Right atrium auricular region (tissue), 2 donors: ENCODE data around the gene FIZ1. TPM values are rescaled to one million over a fixed set of nuclear protein-coding genes. Genes with fewer than 3 reads are reported as not detected.

Source experiments
- DNase-seq: peaks from one replicate; pipeline ENCODE4 v3.0.0-alpha.2; 2019; ENCODE audit warnings: low spot score
- H3K27ac ChIP-seq, 2 donors: fragments of 200-600 bp; sonication (generic); 1 replicate in 1 of 2; 2 replicates in 1 of 2; pipeline ENCODE4 v1.5.1; 2016 to 2019
- H3K27me3 ChIP-seq, 2 donors: fragments of 200-600 bp; sonication (generic); one replicate each; pipeline versions ENCODE4 v1.5.1 to v1.6.0; 2017 to 2019
- H3K36me3 ChIP-seq: fragments of 200-600 bp; sonication (generic); one replicate; pipeline ENCODE4 v1.5.1; 2016
- H3K4me1 ChIP-seq, 2 donors: fragments of 200-600 bp; sonication (generic); one replicate each; pipeline versions ENCODE4 v1.5.1 to v1.6.0; 2017 to 2019
- H3K4me3 ChIP-seq, 2 donors: fragments of 200-600 bp; sonication (generic); 1 replicate in 1 of 2; 2 replicates in 1 of 2; pipeline ENCODE4 v1.5.1; 2017 to 2019; ENCODE audit warnings: mild to moderate bottlenecking in 1 of 2, moderate library complexity in 1 of 2
- H3K9me3 ChIP-seq, 2 donors: fragments of 200-600 bp; sonication (generic); one replicate each; pipeline ENCODE4 v1.5.1; 2019
- CTCF ChIP-seq, 2 donors: fragments of 200-600 bp; sonication (generic); IDR thresholded peaks; one replicate each; pipeline ENCODE4 v1.5.1; 2019; ENCODE audit warnings: antibody characterized with exemption in 2 of 2
- total RNA-seq, 2 donors: library from RNA; depleted of rRNA; stranded (reverse); fragments of >200 nt; gene quantifications; one replicate each; pipeline ENCODE4 v1.1.0, GENCODE V29; 2016

FIZ1 gene
- total RNA-seq, 2 donors from 2014 or later: 9.2 to 12.2 TPM

- no peak overlapping the region for H3K4me3 ChIP-seq
- peaks cover 16% of the 10 kb centered on the region for H3K36me3 ChIP-seq
- peak overlapping the region in 1 of 2 donors; percentile 29 for H3K27ac ChIP-seq
- H3K4me1 ChIP-seq: peaks cover 0 to 3% of the 10 kb centered on the region in 2 donors
- no peaks in the 10 kb centered on the region for H3K27me3 ChIP-seq
- no peak for DNase-seq
- no peaks in the 10 kb centered on the region for H3K9me3 ChIP-seq
- TF ChIP-seq CTCF (IDR thresholded peaks at IDR 0.05): no peak
Observed at GRCh38 chr19:55593096-55593772, 6.1 kb downstream of the FIZ1 start.

DNA sequence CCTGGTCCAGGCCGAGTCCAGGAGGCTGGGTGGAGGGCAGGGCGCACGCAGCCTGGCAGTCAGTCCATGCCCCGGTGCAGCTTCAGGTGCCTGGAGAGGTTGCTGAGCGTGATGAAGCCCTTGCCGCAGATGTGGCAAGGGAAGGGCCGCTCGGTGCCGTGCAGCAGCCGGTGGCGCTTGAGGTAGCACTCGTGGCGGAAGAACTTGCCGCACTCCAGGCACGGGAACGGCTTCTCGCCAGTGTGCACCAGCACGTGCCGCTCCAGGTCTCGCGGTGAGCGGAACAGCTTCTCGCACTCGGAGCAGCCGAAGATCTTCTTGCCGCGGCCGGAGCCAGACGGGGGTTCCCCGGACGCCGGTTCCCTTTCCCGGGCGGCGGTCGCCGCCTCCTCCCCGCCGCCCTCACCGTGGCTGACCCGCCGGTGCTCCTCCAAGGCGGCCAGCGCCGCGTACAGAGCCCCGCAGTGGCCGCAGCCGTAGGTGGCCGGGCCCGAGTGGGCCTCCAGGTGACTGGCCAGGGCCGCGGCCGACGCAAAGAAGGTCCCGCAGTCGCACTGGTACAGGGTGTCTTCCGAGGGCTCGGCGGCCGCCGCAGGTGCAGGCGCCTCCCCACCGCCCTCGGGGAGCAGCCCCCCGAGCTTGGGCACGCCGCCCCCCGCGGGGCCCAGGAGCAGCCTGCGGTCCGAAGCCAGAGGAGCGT is 6.8 kb downstream of the FIZ1 start:
- H3K27me3 ChIP-seq: no peaks in the 10 kb centered on the region
- H3K36me3 ChIP-seq: peaks cover 16% of the 10 kb centered on the region
- DNase-seq: no peak
- TF ChIP-seq CTCF (IDR thresholded peaks at IDR 0.05): no peak
- no peaks in the 10 kb centered on the region for H3K9me3 ChIP-seq
- H3K27ac ChIP-seq: no peak overlapping the region
- no peak overlapping the region for H3K4me3 ChIP-seq
- H3K4me1 ChIP-seq: peaks cover 0 to 6% of the 10 kb centered on the region in 2 donors

DNA sequence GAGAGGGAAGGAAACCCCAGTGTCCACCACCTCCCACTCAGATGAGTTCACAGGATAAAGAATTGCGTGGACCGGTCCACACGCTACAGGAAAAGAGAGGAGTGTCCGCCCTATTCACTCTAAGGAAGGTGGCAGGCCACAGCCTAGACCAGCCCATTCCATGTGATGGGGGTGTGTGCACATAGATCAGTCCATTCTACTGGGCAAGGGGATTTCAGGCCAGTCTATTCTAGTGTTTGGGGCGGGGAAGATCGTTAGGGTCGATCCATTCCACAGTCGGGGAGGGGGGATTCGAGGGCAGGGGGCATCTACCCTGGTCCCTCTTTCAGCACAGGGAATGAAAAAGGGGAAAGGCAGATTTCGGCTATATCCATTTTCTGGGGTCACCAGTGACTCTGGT is 7.8 kb downstream of the FIZ1 start:
- H3K27ac ChIP-seq: no peak overlapping the region
- DNase-seq: no peak
- H3K4me3 ChIP-seq: no peak overlapping the region
- peaks cover 16% of the 10 kb centered on the region for H3K36me3 ChIP-seq
- no peak for TF ChIP-seq CTCF (IDR thresholded peaks at IDR 0.05)
- H3K4me1 ChIP-seq: peaks cover 0 to 16% of the 10 kb centered on the region in 2 donors
- H3K27me3 ChIP-seq: no peaks in the 10 kb centered on the region
- H3K9me3 ChIP-seq: no peaks in the 10 kb centered on the region

GRCh38 chr19:55590617-55591016 is 8.7 kb downstream of the FIZ1 start:
- Histone ChIP-seq H3K4me1 (peaks cover 0 to 26% of the 10 kb centered on the region in 2 donors), H3K4me3 (no peak overlapping the region), H3K27me3 (no peaks in the 10 kb centered on the region), H3K27ac (no peak overlapping the region), H3K9me3 (no peaks in the 10 kb centered on the region), H3K36me3 (peaks cover 15% of the 10 kb centered on the region)
- DNase-seq: no peak
- no peak for TF ChIP-seq CTCF (IDR thresholded peaks at IDR 0.05)

- no peak overlapping the region for H3K4me3 ChIP-seq
- TF ChIP-seq CTCF (IDR thresholded peaks at IDR 0.05): no peak
- H3K4me1 ChIP-seq: peaks cover 0 to 29% of the 10 kb centered on the region in 2 donors
- H3K27ac ChIP-seq: no peak overlapping the region
- DNase-seq: no peak
- no peaks in the 10 kb centered on the region for H3K9me3 ChIP-seq
- H3K36me3 ChIP-seq: peaks cover 10% of the 10 kb centered on the region
- no peaks in the 10 kb centered on the region for H3K27me3 ChIP-seq
Observed at GRCh38 chr19:55590109-55590508, 9.2 kb downstream of the FIZ1 start.
